Measurements from ENCODE around the gene SCMH1. TPM values are rescaled to one million over a fixed set of nuclear protein-coding genes. Genes with fewer than 3 reads are reported as not detected.

Gene SCMH1
- total RNA-seq, 1 experiment from 2014 or later, result 42.7 TPM

DNA sequence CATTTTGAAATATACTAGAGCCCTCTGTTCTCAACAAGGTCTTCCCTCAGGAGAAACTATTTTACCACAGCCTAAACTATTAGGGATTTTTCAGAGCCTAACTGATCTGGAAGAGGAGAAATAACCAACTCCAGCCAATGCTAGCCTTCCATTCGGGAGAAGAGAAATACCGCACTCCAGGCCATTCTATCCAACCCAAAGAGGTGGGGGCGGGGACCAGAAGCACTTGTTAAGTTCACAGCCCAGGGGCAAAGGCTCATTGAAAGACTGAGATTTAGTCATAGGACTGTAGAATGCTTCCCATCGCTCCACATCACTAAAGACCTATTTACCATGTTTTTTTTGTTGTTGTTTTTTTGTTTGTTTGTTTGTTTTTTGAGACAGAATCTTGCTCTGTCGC lies 185.2 kb downstream of the SCMH1 start:
- no peaks in the 10 kb centered on the region for H3K27me3 ChIP-seq (ENCODE audit: control insufficient read depth, insufficient read depth, low read length)
- intact Hi-C loops (cut with micrococcal nuclease; ENCODE audit: unreplicated experiment), result no loop called here
- no peak overlapping the region for H3K4me3 ChIP-seq (ENCODE audit: low read depth in 2 of 2, low read length in 2 of 2)
- POLR2A ChIA-PET, result no interaction called here
- H3K36me3 ChIP-seq (ENCODE audit: control insufficient read depth, insufficient read depth, low read length), result no peaks in the 10 kb centered on the region
- TF ChIP-seq, protein P1, sequence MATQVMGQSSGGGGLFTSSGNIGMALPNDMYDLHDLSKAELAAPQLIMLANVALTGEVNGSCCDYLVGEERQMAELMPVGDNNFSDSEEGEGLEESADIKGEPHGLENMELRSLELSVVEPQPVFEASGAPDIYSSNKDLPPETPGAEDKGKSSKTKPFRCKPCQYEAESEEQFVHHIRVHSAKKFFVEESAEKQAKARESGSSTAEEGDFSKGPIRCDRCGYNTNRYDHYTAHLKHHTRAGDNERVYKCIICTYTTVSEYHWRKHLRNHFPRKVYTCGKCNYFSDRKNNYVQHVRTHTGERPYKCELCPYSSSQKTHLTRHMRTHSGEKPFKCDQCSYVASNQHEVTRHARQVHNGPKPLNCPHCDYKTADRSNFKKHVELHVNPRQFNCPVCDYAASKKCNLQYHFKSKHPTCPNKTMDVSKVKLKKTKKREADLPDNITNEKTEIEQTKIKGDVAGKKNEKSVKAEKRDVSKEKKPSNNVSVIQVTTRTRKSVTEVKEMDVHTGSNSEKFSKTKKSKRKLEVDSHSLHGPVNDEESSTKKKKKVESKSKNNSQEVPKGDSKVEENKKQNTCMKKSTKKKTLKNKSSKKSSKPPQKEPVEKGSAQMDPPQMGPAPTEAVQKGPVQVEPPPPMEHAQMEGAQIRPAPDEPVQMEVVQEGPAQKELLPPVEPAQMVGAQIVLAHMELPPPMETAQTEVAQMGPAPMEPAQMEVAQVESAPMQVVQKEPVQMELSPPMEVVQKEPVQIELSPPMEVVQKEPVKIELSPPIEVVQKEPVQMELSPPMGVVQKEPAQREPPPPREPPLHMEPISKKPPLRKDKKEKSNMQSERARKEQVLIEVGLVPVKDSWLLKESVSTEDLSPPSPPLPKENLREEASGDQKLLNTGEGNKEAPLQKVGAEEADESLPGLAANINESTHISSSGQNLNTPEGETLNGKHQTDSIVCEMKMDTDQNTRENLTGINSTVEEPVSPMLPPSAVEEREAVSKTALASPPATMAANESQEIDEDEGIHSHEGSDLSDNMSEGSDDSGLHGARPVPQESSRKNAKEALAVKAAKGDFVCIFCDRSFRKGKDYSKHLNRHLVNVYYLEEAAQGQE (IDR thresholded peaks at IDR 0.05; ENCODE audit: insufficient read depth in 1 of 2, low read depth in 2 of 2, low read length in 1 of 2), result no peak
- TF ChIP-seq TCF7L2 (IDR thresholded peaks at IDR 0.05; ENCODE audit: low read depth, low read length) (no peak), POLR2AphosphoS5 (IDR thresholded peaks at IDR 0.05; ENCODE audit: low read depth, low read length) (no peak), SIN3A (IDR thresholded peaks at IDR 0.05; ENCODE audit: borderline replicate concordance, insufficient read depth, low read depth, low read length) (no peak)
- TF ChIP-seq, protein P2, sequence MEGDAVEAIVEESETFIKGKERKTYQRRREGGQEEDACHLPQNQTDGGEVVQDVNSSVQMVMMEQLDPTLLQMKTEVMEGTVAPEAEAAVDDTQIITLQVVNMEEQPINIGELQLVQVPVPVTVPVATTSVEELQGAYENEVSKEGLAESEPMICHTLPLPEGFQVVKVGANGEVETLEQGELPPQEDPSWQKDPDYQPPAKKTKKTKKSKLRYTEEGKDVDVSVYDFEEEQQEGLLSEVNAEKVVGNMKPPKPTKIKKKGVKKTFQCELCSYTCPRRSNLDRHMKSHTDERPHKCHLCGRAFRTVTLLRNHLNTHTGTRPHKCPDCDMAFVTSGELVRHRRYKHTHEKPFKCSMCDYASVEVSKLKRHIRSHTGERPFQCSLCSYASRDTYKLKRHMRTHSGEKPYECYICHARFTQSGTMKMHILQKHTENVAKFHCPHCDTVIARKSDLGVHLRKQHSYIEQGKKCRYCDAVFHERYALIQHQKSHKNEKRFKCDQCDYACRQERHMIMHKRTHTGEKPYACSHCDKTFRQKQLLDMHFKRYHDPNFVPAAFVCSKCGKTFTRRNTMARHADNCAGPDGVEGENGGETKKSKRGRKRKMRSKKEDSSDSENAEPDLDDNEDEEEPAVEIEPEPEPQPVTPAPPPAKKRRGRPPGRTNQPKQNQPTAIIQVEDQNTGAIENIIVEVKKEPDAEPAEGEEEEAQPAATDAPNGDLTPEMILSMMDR (IDR thresholded peaks at IDR 0.05), result no peak
- DNase-seq (ENCODE audit: low read depth, low spot score) (no peak), ATAC-seq (no peak)
- in situ Hi-C loops (cut with HindIII; ENCODE audit: low pct_unique_long_range_greater_than_20kb, low sequenced_read_pairs), result no loop called here
- H3K4me1 ChIP-seq (ENCODE audit: control insufficient read depth, insufficient read depth, low read length), result no peaks in the 10 kb centered on the region
- BruUV-seq (replicated peaks), result no TSS peak
- CTCF ChIA-PET, result no interaction called here
- H3K27ac ChIP-seq (ENCODE audit: low read length), result no peak overlapping the region
- no peaks in the 10 kb centered on the region for H3K9me3 ChIP-seq (ENCODE audit: control insufficient read depth, insufficient read depth, low read depth, low read length)

DNA sequence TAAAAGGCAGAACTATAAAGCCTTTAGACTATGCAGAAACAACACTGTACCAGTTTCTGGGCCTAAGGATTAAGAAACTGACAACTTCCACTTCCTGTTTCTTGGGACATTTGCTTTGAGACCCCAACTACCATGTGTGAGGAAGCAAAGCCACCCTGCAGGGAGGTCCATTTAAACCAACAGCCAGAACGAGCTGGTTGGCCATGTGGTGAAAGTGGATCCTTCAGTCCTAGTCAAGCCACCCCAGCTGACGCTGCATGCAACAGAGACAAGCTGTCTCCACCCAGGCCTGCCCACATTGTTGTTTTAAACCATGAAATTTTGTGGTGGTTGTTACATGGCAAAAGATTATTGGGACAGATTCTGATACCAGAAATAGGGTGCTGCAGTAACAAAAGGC lies 188.8 kb downstream of the SCMH1 start:
- BruUV-seq (replicated peaks), result no TSS peak
- H3K9me3 ChIP-seq (ENCODE audit: control insufficient read depth, insufficient read depth, low read depth, low read length), result no peaks in the 10 kb centered on the region
- H3K27ac ChIP-seq (ENCODE audit: low read length), result no peak overlapping the region
- POLR2A ChIA-PET, result no interaction called here
- intact Hi-C loops (cut with micrococcal nuclease; ENCODE audit: unreplicated experiment), result no loop called here
- TF ChIP-seq, protein P2 (IDR thresholded peaks at IDR 0.05), result no peak
- no peak for TF ChIP-seq TCF7L2 (IDR thresholded peaks at IDR 0.05; ENCODE audit: low read depth, low read length)
- TF ChIP-seq POLR2AphosphoS5 (IDR thresholded peaks at IDR 0.05; ENCODE audit: low read depth, low read length), result no peak
- TF ChIP-seq, protein P1 (IDR thresholded peaks at IDR 0.05; ENCODE audit: insufficient read depth in 1 of 2, low read depth in 2 of 2, low read length in 1 of 2), result no peak
- TF ChIP-seq SIN3A (IDR thresholded peaks at IDR 0.05; ENCODE audit: borderline replicate concordance, insufficient read depth, low read depth, low read length), result no peak
- CTCF ChIA-PET, result no interaction called here
- H3K27me3 ChIP-seq (ENCODE audit: control insufficient read depth, insufficient read depth, low read length), result no peaks in the 10 kb centered on the region
- ATAC-seq (no peak), DNase-seq (ENCODE audit: low read depth, low spot score) (no peak)
- no peaks in the 10 kb centered on the region; the same call in 1 of the 2 replicates for H3K36me3 ChIP-seq (ENCODE audit: control insufficient read depth, insufficient read depth, low read length)
- no peak overlapping the region for H3K4me3 ChIP-seq (ENCODE audit: low read depth in 2 of 2, low read length in 2 of 2)
- no peaks in the 10 kb centered on the region for H3K4me1 ChIP-seq (ENCODE audit: control insufficient read depth, insufficient read depth, low read length)
- in situ Hi-C loops (cut with HindIII; ENCODE audit: low pct_unique_long_range_greater_than_20kb, low sequenced_read_pairs), result no loop called here

All from Panc1 (cell line).